ENCODE results near the gene CRYBB2.
"Not testable (repeated sequence)": the region's sequence is repeated elsewhere in the genome, so short reads cannot be mapped to it uniquely, and the experiment has no call there.

The CRYBB2 gene

GRCh38 chr22:25219211-25219689 lies at the start of gene CRYBB2:
TSS of gene CRYBB2 (plus strand) at chr22:25219639. CDS start at chr22:25221430, 1,791 bp downstream.
- no peak for DNase-seq

DNA sequence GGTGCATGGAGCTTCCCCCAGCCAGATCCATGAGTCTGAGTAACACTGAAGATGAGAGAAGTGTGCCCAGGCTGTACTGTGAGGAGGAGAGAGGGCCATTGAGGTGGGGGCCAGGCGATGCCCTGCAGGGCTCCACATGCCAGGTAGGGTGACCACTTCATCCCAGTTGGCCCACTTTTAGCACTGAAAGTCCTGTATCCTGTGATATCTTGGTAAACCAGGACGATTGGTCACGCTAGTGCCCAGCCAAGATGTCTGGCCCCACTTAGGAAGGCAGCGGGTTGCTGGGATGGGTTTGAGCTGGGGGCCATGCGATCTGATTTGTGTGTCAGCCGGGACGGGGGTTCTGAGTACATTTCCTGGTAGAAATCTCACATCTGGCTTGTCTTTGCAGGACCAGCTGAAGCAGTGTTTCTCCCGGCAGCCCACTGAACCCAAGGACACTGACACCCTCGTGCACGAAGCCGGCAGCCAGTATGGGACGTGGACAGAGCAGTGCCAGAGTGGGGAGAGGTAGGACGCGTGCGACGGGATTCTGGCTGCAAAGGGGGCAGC lies 48.9 kb upstream of the CRYBB2 start:
- no peak for DNase-seq

DNA sequence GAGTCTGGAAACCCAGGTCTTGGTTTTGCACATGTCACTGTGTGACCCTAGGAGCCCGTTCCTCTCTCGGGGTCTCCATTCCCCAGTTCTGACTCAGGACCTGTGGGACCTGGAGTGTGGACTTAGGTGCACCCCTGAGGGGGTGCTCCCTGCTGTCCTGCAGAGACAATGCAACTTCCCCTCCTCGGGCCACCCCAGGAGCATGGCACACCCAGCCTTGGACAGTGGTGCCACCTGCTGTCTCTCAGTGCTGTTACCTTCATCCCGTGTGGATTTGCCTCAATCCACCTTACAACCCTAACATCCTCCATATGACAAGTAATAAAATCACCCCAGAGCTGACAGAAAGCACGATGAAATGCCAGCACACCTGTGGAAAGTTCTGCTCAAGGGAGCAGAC lies 47.3 kb upstream of the CRYBB2 start:
- no peak for DNase-seq

GRCh38 chr22:25174156-25174887 lies 45.1 kb upstream of the CRYBB2 start:
- no peak for DNase-seq

- DNase-seq: no peak
Measured at GRCh38 chr22:25174888-25175411, 44.5 kb upstream of the CRYBB2 start.

DNA sequence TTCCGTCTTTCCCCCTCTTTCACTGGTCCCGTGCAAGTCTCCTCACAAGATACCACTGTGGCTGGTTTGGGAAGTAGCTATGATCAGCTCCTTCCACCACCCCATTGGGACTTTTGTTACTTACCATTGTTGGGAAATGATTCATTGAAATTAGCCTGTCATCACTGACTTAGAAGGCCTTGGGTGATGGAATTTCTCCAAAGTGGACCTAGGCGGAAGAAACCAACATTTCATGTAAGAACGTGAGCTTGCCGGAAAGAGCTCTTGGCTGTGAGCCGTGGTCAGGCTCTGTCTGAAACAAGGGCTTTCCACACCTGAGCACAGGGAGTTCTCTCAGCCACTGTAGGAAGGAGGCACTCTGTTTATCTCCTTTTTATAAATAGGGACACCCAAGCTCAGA lies 43.3 kb upstream of the CRYBB2 start:
- no peak for DNase-seq

GRCh38 chr22:25176799-25177198 lies 42.6 kb upstream of the CRYBB2 start:
- DNase-seq: no peak

DNA sequence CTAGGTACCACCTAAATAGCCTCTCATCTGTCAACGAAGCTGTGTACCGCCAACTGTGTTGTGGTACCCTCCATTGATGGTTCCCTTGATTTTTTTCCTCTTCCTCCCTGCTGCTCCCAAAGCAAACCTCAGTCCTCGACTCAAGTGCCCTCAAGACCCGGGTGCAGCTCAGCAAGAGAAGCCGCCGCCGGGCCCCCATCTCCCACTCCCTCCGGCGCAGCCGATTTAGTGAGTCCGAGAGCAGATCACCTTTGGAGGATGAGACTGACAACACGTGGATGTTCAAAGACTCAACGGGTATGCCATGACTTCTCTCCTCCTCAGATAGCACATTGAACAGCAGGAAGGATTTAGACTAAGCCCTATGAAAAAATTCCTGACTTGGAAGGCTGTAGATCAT lies 42.2 kb upstream of the CRYBB2 start:
- DNase-seq: no peak

- no peak for DNase-seq
Measured at GRCh38 chr22:25177895-25178294, 41.5 kb upstream of the CRYBB2 start.

DNA sequence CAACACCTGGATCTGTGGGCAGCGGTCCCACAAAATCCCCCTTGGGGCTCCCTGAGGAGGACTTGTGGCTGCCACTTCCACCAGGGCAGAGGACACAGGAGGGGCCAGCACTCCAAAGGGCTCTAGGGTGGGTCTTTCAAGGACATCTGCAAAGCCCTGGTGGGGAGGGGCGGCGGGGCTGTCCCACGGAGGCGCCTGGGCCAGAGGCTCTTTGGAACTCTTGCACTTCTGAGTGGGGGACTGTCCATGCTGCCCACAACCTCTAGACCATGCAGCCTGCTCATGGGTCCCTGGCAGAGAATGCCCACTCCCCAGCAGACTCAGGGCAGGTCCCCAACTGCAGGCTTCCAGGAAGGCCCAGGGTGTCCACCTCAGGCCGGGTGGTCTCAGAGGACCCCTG lies 41.1 kb upstream of the CRYBB2 start:
- not testable (repeated sequence) for DNase-seq

- DNase-seq: not testable (repeated sequence)
Measured at GRCh38 chr22:25178869-25179631, 40.4 kb upstream of the CRYBB2 start.

DNA sequence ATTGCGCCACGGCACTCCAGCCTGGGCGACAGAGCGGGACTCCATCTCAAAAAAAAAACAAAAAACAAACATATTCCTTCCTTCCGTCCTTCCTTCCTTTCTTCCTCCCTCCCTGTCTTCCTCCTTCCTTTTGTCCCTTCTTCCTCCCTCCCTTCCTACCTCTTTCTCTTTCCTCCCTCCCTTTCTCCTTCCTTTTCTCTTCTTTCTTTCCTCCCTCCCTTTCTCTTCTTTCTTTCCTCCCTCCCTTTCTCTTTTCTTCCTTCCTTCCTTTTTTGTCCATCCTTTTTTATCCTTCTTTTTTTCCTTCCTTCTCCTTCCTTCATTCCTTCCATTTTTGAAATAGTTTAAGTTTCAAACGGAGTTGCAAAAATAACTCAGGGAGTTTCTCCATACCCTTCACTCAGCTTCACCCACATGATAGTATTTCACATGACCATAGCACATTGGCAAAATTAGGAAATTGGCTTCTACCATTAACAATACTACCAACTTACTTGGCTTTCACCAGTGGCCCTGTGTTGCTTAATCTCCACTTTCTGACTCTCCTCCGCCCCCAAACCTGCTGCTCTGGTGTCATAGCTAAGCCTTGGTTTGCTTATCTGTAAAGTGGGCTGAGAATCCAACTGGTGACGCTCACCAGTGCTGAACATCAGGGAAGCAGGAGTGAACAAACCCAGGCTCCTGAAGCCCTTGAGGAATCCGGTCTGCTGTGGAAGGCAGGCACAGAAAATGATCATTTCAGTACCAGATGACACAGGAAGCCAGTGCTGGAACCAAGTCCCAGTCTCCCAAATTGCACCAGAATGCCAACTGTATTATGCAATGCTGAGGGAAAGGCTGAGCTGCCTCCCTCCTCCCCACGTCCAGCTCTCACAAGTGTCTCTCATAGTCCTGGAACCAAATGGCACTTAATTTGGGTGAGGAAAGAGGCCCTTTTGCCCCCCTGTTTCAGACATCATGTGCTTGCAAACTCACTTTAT lies 37.0 kb upstream of the CRYBB2 start:
- no peak for DNase-seq

DNA sequence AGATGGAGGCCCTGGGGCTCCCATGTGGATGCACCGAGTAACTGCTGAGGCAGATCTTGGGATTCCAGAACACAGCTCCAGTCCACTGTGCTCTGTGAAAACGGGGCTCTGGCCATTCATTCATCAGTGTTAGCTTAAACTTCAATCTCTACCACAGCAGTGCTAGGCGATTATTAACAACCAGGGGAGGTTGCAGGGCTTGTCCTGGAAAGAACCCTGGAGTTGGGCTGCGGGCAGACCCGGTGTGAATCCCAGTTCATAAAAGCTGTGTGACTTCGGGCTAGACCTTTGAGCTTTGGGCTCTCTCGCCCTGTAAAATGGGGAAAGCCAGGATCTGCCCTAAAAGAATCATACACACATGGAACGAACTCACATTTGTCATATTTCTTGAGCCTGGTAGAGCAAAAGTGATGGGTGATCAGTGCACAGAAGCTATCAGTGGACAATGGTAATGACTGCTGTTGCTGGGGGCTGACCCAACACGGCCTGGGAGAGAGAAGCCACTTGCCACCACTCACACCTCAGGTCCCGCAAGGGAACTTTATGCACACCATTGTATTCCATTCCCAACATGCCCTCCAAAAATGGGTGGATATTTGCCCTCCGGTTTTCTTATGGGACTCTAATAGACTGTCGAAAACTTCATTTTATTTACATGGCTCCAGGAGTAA lies 35.4 kb upstream of the CRYBB2 start:
- no peak for DNase-seq

GRCh38 chr22:25186140-25186539 lies 33.3 kb upstream of the CRYBB2 start:
- no peak for DNase-seq

GRCh38 chr22:25187469-25187868 lies 32.0 kb upstream of the CRYBB2 start:
- DNase-seq: no peak

DNA sequence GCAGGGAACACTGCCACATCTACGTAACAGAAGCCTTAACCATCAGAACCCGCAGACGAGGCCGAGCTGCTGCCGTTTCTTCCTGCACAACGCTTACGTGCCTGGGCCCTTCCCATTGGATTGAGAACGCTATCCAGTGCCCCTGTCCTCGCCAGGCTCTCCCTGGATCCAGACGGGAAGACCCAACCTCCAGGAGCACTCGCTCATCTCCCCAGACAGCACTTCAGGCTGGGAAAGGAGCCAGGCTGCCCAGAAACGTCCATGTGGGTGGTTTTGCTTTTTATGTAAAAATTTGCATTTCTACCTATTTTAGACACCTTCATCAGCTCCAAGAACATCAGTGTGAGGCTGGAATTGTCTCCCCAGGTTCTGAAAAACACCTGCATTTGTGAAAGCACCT lies 27.0 kb upstream of the CRYBB2 start:
- DNase-seq: no peak

GRCh38 chr22:25193130-25193529 lies 26.3 kb upstream of the CRYBB2 start:
- DNase-seq: no peak

DNA sequence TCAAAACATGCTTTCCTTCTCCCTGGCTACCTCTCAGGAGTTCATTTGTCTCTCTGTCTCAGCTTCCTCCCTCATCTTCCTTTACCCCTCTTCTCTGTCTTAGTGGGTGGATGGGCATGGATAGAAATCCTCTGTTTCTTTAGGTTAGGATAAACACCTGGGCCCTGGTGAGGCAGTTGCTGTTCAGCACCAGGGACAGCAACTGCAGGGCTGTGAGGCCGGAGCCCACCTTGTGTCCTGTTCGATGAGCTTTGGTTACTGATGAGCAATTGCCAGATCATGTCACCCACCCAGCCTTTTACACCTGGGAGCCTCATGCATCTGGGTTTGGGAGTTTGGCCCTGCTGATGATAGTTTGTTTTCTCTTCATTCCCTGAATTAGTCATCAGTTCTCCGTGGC lies 25.9 kb upstream of the CRYBB2 start:
- no peak for DNase-seq

DNA sequence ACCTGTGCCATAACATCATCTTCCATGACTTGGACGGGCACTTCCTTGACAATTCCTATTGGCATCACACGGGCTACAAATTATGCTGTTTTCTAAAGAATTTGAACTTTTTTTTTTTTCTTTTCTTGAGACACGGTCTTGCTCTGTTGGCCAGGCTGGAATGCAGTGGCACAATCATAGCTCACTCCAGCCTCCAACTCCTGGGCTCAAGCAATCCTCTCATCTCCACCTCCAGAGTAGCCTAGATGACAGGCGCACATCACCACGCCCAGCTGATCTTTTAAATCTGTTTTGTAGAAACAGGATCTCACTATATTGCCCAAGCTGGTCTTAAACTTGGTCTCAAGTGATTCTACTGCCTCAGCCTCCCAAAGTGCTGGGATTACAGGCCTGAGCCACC lies 23.1 kb upstream of the CRYBB2 start:
- no peak for DNase-seq

DNA sequence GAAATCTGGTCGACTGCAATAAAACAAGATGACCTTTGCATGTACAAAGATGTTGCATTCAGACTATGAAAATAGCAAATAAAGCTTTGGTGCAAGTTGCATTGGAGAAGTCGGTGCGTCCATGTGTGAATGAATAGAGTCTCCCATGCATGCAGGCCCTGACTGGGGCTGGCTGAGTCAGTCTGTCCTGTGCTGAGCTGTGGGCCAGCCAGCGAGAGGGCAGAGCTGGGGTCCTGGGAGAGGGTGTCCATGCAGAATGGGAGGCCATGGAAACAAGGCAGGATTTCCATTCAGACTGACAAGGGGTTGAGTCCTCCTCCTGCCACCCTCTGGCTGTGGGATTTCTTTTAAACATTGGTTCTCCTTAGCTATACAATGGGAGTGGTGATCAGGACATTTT lies 22.1 kb upstream of the CRYBB2 start:
- DNase-seq: no peak

GRCh38 chr22:25199731-25200520 lies 19.5 kb upstream of the CRYBB2 start, which contains the start of gene CRYBB3:
TSS of gene CRYBB3 (plus strand) at chr22:25199858. CDS start at chr22:25201397, 1,539 bp downstream.
- DNase-seq: no peak
